ENCODE results near the gene PCDH9. TPM values are rescaled to one million over a fixed set of nuclear protein-coding genes. Genes with fewer than 3 reads are reported as not detected.

Gene PCDH9
- total and polyA plus RNA-seq, 2 experiments from 2014 or later = 0.31 to 0.52 TPM

GRCh38 chr13:66775196-66775595 is 454.9 kb downstream of the PCDH9 start:
- Mint-ChIP-seq H3K27me3 (ENCODE audit: insufficient read depth, low read depth, poor library complexity) (no peaks in the 10 kb centered on the region), H3K4me1 (no peaks in the 10 kb centered on the region), H3K9me3 (no peaks in the 10 kb centered on the region), H3K27ac (no peak overlapping the region), H3K4me3 (no peak overlapping the region), H3K36me3 (ENCODE audit: low read depth) (no peaks in the 10 kb centered on the region)
- no peak for ATAC-seq
- no peak overlapping the region for H3K4me2 ChIP-seq
- H3K79me2 ChIP-seq (replicated peaks; ENCODE audit: insufficient read depth) = no peaks in the 10 kb centered on the region
- TF ChIP-seq NANOG (IDR thresholded peaks at IDR 0.05; ENCODE audit: borderline replicate concordance) (no peak), EZH2phosphoT487 (IDR thresholded peaks at IDR 0.05; ENCODE audit: unreplicated experiment) (no peak), ZNF331 (CRISPR knock-in tag; IDR thresholded peaks at IDR 0.05; ENCODE audit: low read depth) (no peak), ZNF114 (CRISPR knock-in tag; IDR thresholded peaks at IDR 0.05) (no peak), STAT1 (IDR thresholded peaks at IDR 0.05; ENCODE audit: unreplicated experiment) (no peak), CREB1 (CRISPR knock-in tag; IDR thresholded peaks at IDR 0.05; ENCODE audit: low read depth) (no peak), POLR2AphosphoS5 (IDR thresholded peaks at IDR 0.05; ENCODE audit: low read depth) (no peak), JUNB (IDR thresholded peaks at IDR 0.05; ENCODE audit: unreplicated experiment) (no peak), CTCF (conservative IDR thresholded peaks at IDR 0.05; ENCODE audit: low read depth in 2 of 2) (no peak), ETS1 (IDR thresholded peaks at IDR 0.05) (no peak), ZNF462 (CRISPR knock-in tag; IDR thresholded peaks at IDR 0.05) (no peak), EZH2 (IDR thresholded peaks at IDR 0.05; ENCODE audit: low read depth, unreplicated experiment) (no peak), REST (IDR thresholded peaks at IDR 0.05; ENCODE audit: unreplicated experiment) (no peak)
- H3K4me3 ChIP-seq = no peak overlapping the region
- H3K36me3 ChIP-seq (ENCODE audit: insufficient read depth) = no peaks in the 10 kb centered on the region
- DNase-seq (ENCODE audit: low spot score) = no peak
- no peaks in the 10 kb centered on the region for H3K4me1 ChIP-seq (ENCODE audit: insufficient read depth)
- no peak overlapping the region for H2AFZ ChIP-seq
- no peaks in the 10 kb centered on the region for H3K9me2 ChIP-seq (ENCODE audit: insufficient read depth)
- no peaks in the 10 kb centered on the region for H3K27me3 ChIP-seq (ENCODE audit: insufficient read depth)
- no peaks in the 10 kb centered on the region for H4K20me1 ChIP-seq (replicated peaks; ENCODE audit: insufficient read depth)
- no peak overlapping the region for H3K27ac ChIP-seq (ENCODE audit: low read depth)
- no peaks in the 10 kb centered on the region for H3F3A ChIP-seq (replicated peaks; ENCODE audit: low read depth)

Data from GM23338 (cell line).